HG02973 (cell line): Measurements from ENCODE around the gene PIPOX.
"Not testable (repeated sequence)": the region's sequence is repeated elsewhere in the genome, so short reads cannot be mapped to it uniquely, and the experiment has no call there.

Source experiments
- ATAC-seq: cut with Tn5 transposase; IDR thresholded peaks from one replicate; pipeline ENCODE4 v1.9.1; 2021; ENCODE audit warnings: moderate library complexity; ENCODE audit not compliant: unreplicated experiment

PIPOX gene

DNA sequence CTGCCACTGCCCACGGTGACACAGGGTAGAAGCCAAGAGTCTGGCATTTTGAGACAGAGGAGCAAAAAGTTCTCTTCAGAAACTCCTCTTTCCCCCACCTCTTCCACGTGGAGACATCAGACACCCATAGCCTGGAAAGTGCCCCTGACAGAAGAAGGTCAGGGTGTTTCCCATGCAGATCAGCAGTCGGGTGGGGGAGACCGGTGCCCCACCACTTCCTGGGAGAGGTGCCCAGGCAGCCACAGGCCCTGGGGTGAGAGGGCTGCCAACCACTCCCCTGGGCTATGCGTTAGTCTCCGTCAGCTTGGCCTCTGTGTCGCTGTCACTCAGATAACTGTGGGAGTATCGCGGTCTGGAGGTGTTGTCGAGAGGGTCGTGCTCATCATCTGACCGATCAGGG, 31.5 kb downstream of the PIPOX start:
- no peak for ATAC-seq

DNA sequence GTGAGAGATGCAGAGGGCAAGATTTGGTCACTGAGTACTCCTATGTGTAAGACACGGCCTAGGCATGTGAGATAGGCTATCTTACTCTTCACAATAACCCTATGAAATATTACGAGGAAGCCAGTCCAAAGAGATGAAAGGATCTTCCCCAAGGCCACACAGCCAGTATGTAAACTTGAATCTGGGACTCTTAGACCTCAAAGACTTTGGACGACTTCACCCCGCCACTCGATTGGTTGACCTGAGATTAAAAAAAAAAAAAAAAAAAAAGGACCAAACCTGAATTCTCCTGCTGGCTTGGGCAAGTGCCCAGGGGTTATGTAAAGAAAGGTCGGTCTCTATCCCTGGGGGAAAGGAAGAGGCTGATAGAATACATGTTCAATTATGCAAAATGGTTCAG, 33.1 kb downstream of the PIPOX start:
- ATAC-seq: no peak

DNA sequence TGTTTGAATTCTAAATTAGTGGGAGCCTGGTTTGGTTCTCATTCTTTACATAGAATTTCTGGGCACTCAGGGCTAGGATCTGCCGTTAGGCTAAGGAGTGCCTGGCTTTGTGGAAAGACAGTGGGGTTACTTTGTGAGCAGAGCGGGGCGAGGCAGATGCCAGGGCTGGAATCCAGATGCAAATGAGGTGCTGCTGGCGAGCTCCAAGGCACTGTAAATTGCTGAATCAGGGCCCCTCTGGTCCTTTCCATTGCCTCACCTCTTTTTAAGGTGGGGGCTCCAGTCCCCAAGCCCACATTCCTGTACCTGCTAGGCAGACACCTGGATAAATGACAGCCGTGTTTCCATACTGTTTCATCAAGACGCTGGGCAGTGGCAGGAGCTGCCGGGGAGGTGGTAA, 33.8 kb downstream of the PIPOX start:
- no peak for ATAC-seq

DNA sequence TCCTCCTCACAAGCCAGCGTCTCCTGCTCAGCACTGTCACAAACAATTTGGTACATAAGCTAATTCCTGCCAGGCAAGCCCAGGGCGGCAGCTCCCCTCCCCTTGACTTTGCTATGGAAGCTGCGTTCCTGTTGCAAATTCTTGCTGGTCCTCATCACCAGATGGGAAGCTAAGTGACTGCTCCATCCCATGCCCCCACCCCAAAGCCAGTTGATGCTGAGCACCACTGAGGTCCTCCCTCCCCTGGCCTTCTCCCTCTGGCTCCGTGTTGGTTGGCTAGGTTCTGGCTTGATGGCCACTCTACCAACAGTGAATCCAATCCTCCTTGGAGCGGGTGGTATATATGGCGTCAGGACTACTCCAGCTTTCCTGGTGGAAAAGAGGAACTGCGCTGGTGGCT, 34.4 kb downstream of the PIPOX start:
- ATAC-seq: no peak

DNA sequence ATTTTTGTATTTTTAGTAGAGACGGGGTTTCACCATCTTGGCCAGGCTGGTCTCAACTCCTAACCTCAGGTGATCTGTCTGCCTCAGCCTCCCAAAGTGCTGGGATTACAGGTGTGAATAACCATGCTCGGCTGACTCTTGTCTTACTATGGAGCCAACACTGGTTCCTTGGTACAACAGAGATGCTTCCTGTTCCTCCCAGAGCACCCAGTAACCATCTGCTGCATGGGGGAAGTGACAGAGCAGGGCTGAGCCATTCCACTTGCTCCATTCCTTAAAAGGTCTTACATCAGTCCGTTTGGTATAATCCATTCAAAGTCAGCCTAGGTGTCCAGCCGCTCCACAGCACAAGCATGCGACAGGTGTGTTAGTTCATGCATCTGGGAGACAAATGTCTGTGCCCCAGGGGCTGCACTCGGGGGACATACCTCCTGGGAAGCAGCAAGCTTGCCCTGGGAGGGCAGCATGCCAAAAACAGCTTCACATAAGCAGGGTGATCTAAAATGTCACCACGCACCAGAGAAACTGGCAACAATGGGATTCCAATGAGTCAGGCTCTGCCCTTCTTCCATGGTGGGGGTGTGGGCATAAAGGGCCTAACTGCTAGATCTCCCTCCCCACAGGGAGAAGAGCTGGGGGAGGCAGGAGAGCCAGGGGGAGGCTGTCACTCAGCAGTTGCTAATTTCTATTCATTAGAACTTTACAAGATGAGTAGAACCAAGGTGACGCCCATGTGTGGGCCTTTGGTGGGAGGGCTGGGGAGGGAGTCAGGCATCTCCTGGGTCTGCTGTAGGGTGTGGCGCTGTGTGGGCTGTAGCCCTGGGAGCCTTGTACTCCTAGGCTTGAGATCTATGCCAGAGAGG, 35.5 kb downstream of the PIPOX start:
- no peak for ATAC-seq

DNA sequence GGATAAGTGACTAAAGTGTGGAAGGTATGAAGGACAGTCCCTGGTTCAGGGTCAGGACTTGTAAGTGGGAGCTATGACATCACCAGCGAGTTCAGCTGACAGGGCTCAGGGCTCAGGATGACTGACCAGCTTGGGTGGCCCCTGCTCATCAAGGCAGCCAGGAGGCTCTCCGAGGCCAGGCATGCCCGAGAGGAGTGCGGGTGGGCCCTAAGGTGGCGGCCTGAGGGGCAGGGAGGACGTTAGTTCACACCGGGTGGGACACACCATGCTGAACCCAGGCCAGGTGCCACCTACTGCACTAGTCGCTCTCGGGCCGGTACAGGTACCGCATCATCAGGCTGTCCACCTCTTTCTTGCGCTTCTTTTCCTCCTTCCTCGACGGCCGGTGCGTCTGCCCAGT, 36.5 kb downstream of the PIPOX start:
- no peak for ATAC-seq

DNA sequence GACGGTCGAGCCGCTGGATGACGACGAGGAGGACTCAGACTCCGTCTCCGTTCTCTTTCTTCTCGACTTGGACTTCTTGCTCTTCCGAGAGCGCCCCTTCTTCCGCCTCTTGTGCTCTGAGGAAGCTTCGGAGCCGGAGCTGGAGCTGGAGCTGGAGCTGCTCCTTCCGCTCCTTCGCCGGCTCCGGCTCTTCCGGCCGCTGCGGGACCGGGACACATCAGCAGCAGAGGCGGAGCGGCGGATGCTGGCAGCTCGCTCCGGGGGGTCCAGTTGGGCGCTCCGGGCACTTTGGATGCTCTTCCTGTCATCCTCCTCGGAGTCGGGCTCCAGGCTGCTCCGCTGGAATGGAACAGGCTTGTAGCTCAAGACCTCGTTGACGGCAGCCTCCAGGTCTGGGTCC, 36.9 kb downstream of the PIPOX start:
- no peak for ATAC-seq

DNA sequence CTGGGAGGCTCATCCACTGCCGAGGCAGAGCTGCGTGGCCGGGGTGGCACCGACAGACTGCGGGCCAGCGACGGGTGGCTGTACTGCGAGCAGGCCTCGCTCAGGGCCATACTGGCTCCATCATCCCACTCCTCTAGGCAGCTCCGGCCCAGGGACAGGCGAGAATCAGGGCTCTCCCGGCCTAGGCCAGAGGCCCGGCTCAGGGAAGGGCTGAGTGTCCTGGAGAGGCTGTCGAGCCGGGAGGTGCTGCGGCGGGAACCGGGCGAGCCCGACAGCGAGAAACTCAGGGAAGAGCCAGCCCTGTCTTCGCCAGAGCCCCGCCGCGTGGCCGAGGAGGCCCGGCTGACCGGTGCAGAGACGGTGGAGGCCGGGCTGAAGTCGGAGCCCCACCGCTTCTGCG, 37.4 kb downstream of the PIPOX start:
- ATAC-seq: no peak

DNA sequence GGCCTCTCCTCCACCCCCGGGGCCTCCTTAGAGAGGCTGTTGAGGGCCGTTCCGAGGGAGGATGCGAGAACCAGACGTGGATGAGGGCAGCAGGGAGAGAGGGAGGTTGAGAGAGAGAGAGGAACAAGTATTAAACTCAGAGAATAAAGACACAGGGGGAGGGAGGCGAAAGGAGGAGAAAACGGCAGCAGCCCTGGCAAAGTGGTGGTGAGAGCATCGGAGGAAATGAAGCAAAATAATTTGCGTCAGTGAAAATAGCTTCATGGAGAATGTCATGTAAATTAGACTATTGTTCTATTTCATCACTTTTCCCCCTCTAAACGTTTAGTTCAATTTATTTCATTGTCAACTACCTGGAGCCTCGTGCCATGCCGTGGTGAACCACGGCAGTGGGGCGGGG, 38.0 kb downstream of the PIPOX start:
- ATAC-seq: no peak

DNA sequence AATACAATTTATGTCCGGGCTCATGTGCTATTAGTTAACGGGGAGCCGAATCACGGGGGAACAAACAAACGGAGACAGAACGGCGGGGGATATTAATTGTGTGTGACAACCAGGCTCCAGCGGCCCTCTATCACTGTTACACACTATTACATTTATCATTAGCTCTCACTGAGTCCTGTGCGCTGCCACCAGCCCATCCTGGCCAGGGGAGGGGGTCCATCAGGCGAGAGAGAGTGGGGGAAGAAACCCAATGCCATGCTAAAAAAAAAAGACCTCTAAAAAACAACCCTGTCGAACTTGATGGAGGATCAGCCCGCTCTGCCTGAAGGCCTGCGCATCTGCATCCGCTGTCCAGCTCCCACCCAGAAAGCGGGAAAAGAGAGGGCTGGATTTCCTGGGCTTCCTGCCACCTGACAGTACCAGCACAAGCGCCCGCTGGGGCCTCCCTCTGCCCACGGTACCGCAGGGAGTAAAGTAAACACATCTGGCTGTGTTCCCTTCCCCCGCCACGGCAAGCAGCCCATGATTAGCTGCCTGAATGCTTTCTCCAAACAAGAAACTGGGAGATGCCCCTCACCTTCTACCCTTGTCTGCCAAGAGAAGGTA, 41.7 kb downstream of the PIPOX start:
- ATAC-seq: no peak

DNA sequence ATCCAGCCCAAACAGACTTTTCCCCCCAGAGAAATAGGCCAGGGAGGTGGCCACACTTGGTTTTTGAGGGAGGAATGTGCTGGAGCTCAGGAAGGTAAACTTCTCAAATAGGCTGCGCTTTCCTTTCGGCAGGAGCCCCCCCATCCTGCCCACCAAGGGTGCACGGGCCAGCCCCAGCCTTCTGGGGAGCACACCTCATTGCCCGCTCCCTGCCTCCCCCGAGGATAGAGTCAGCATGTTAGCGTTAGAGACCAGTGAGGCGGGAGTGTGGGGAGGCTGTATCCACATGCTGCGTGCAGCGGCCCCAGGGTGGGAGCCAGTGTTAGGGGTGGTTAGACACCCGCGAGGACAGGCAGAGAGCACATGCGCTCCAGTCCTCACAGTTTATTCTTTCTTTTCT, 42.3 kb downstream of the PIPOX start:
- no peak for ATAC-seq

DNA sequence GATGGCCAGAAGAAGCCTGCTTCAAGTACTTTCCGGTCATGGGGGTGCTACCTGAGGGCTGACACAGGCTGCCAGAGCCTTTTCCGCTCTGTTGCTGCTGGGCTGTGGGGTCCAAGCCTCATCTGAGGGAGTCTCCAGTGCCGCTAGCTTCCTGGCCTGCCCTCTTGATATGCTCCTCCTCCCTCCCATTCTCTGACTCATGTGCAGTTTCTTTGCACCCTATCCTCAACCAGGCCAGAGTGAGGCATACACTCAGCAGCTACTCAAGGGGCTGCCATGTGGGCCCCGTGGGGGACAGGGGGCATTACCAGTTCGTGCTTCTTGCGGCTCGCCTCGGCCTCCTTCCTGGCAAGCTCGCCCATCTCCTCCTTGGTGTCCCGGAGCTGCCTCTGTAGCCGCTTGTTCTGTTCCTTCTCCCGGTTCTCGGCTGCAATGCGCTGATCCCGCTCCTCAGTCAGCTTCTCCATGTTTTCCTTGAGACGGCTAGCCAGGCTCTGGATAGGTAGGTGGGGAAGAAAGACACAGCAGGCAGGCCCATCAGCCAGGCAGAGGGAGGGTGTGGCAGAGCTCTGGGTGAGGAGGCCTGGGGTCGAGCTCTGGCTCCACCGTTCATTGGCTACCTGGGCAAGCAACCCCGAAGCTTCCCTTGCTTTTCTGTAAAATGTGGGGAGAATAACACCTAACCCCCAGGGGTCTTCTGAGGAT, 43.8 kb downstream of the PIPOX start:
- no peak for ATAC-seq

DNA sequence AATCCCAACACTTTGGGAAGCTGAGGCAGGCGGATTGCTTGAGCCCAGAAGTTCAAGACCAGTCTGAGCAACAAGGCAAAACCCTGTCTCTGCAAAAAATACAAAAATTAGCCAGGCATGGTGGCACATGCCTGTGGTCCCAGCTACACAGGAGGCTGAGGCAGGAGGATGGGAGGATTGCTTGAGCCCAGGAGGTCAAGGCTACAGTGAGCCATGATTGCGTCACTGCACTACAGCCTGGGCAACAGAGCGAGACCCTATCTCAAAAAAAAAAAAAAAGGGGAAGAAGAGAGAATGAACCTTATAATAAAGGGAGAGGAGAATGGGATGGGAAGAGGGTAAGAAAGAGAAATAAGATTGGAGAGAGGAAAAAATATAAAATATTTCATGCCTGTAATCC, 45.8 kb downstream of the PIPOX start:
- not testable (repeated sequence) for ATAC-seq

DNA sequence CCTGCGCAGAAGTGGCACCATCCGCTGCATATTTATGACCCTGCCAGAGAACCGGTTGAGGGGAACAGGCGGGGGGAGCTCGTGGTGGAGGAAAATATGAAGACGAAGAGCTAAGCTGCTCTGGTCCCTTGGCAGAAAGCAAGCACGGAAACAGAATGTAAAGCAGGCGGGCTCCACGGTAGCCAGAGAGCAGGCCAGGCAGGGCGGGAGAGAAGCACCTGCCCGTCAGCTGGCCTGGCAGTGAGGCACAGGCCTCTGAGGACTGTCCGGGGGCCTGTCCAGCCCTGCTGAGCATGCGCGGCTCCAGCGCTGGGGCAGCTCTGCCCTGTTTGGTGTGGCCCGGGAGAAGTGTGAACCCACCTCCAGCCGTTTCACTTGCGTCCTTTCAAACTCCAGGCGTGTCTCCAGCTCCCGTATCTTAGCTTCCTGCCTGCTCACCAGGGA, 46.7 kb downstream of the PIPOX start:
- no peak for ATAC-seq

DNA sequence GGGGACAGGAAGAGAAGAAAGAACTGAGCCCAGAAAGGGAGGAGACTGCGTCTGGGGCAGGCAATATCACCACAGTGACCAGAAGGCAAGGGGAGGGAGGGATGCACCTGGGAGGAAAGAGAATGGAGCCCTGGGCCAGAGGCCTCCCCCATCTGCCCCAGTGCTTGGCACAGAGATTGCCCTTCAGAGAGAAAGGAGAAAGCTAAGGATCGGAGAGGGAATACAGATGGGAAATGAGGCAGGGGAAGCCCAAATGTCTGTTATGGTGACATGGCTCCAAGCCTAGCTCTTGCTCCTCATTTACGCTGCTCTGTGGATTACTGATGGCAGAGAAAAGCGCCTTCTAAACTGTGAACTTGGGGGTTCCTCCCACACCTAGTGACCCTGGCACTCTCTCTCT, 47.2 kb downstream of the PIPOX start:
- ATAC-seq: no peak

DNA sequence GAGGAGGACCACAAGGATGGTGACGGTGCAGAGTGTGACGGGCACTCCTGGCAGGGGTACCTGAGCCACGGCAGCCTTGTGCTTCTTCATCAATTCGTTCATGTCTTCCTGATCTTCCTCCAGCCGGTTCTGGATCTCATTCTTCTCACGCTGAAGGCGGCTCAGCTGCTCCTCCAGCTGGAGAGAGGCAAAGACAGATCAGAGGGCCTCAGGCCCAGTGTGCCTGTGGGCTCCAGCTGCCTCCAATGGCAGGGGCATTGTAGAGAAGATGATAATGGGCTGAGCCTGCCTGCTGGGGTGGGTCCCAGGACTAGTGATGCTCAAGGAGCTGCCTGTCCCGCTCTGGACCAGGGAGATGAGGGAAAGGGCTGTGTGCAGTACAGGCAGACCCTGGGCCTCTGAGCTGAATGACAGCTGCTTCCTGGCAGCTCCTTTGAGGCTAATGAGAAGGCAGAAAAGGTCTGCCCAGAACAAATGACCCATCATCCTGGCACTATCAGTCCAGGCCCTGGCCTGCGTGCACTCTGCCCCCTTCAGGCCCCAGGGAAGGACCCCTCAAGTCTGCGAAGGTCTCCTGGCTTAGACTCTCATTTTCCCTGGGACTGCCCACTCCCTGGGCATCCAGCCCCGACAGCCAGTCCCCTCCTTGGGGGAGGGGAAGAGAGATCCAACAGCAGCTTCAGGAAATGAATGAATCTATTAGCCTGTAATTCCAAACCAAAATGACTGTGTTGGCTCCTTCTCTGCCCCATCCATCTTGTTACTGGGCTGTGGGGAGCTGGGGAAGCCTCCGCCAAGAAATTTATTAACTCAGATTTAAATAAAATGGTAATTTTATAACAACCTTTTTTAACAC, 48.0 kb downstream of the PIPOX start:
- ATAC-seq: no peak

DNA sequence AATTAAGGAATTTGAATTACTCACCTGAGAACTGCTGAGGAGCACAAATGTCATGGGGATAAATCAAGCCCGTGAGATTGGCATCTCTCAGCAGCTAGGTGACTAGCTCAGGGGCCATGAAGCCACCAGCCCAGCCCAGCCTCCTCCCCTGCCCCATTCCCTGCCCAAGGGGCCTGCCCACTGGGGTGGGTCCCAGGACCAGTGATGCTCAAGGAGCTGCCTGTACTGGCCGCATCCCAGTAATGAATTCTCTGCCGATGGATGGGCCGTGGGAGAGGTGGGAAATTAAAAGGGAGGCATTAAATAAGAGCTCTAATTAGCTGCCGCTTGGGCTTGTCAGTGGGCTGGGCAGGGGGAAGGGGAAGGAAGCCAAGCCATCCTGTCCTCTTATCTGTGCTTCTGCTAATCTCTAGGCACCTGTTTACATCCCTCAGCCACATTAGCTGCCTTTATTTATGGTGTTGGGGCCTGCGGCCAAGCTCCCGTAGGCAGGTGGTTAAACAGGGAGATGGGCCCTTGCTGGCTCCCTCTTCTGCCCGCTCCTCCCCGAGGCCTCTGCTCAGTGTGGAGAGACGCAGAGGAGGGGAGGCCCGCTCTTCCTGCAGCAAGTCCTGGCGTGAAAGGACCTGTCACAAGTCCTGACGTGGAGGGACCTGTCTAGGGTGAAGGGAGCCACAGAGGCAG, 48.8 kb downstream of the PIPOX start:
- no peak for ATAC-seq

DNA sequence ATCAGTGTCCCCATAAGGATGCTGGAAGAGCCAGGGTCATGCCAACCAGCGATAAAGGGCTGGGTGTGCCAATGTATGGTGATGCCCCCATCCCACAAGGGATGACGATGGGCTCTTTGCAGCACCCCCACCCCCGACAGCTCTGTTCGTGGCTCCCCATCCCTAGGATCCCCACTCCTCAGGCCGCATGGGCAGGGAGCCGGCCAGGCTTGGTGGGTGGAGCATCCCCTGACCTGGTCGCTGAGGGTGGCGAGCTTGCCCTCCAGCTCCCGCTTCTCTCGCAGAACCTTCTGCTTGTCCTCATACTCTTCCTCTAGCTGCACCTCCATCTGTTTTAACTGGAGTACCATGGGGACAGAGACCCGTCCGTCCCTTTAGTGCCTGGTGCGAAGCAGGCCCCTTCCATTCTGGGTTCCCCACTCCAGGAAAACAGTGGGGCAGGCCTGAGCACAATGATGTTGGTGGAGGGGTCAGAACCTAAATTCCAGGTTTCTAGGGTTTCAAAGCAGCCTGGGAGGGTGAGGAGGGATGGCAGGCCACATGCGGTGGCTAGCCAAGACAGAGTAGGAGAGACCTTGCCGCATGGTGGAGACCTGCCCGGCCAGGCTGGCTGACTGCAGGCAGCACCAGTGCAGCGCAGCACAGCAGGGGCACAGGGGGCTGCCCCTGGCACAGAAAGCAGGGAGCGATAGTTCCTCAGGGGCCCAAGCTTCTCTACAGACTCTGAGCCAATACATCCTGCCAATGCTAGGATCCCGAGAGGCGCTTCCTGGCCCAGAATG, 50.3 kb downstream of the PIPOX start:
- ATAC-seq: no peak

DNA sequence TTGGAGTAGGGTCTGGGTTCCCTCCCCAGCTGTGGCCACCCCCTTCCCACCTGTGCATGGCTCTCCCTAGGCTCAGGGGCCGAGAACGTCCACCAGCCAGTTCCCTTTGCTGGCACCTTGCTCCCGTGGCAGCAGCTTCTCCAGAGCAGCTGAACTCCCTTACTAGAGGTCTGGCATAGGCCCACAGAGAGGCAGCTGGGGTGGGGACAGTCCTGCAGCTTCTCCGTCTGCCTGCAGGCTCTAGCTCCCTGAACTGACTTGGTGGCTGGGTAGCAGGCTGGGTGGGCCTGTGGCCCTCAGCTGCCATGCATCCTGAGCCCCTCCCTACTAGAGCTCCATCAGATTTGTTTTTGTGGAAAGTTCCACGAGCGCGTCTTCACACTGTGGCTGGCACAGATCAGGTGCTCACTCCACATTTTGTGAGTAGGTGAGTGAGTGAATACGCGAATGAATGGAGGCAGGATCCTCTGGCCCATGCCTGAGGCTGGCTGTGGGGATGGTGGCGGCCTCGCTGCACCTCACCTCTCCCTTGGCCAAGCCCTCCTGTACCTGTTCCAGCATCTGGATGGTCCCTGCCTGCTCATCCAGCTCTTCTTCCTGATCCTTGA, 51.3 kb downstream of the PIPOX start:
- no peak for ATAC-seq
